Motor neuron (in vitro differentiated cells): ENCODE results near the gene HTR5A. TPM values are rescaled to one million over a fixed set of nuclear protein-coding genes. Genes with fewer than 3 reads are reported as not detected.

Experiments
- ATAC-seq, 8 experiments: fragments of 200-7000 bp; cut with Tn5 transposase; replicated peaks in 6 of 8; 2 replicates each; pipeline ENCODE4 v1.8.0; 2021; ENCODE audit warnings: mild to moderate bottlenecking in 8 of 8, moderate library complexity in 8 of 8
- H3K27ac ChIP-seq, 2 donors: fragments of 250-450 bp; sonication (Bioruptor Pico); 2 replicates each; pipeline ENCODE4 v1.9.0; 2021; ENCODE audit warnings: antibody characterized with exemption in 2 of 2, mild to moderate bottlenecking in 2 of 2, moderate library complexity in 1 of 2
- H3K4me1 ChIP-seq, 2 donors: fragments of 250-450 bp; sonication (Bioruptor Pico); replicated peaks in 1 of 2; 2 replicates each; pipeline ENCODE4 v1.6.1; 2021; ENCODE audit warnings: antibody characterized with exemption in 2 of 2, mild to moderate bottlenecking in 2 of 2, moderate library complexity in 1 of 2
- H3K4me3 ChIP-seq, 5 donors: fragments of 250-450 bp; sonication (Bioruptor Pico); 2 replicates each; pipeline ENCODE4 v1.9.0; 2021; ENCODE audit warnings: antibody characterized with exemption in 5 of 5, mild to moderate bottlenecking in 5 of 5, moderate library complexity in 4 of 5
- WGBS, 10 experiments: fragments of 450-650 bp; shearing (Covaris generic); methylation state at CpG; one replicate each; pipeline ENCODE4 v1.0.0; 2022; 5-methylcytosine and 5-hydroxymethylcytosine counted together
- in situ Hi-C, 9 experiments: fragments of 400-800 bp; cut with MboI; loops; one replicate each; pipeline ENCODE4 v1.15.0; 2021; ENCODE audit warnings: low sequenced_read_pairs in 9 of 9, low pct_unique_long_range_greater_than_20kb in 2 of 9; ENCODE audit not compliant: unreplicated experiment in 9 of 9
- total RNA-seq, 8 experiments: library from RNA; unstranded; fragments of 300-600 nt; gene quantifications; 2 replicates each; pipeline versions ENCODE4 v1.2.3 to v1.2.4, GENCODE V29; 2022

Gene HTR5A
- total RNA-seq, 8 experiments from 2014 or later, result 0.04 to 0.57 (median 0.09) TPM; not detected in 3

GRCh38 chr7:155129789-155130188, 59.7 kb downstream of the HTR5A start:
- Histone ChIP-seq H3K4me3 (no peak overlapping the region), H3K27ac (no peak overlapping the region), H3K4me1 (no peaks in the 10 kb centered on the region)
- 0 to 100% (median 21%) methylated on average over 1 to 4 of the region's 7 CpGs; no CpG with 5 or more reads in 3 of the 10 experiments for WGBS, 10 experiments
- ATAC-seq, result no peak
- in situ Hi-C loops, result no loop called here

GRCh38 chr7:155130493-155130892, 60.4 kb downstream of the HTR5A start:
- H3K4me1 ChIP-seq, result no peaks in the 10 kb centered on the region
- H3K4me3 ChIP-seq, result no peak overlapping the region
- in situ Hi-C loops, result no loop called here
- no peak for ATAC-seq
- H3K27ac ChIP-seq, result no peak overlapping the region
- WGBS, 10 experiments, result 52 to 100% (median 83%) methylated on average over 1 to 7 of the region's 14 CpGs; no CpG with 5 or more reads in 5 of the 10 experiments

GRCh38 chr7:155131090-155131489, 61.0 kb downstream of the HTR5A start:
- no peak for ATAC-seq
- Histone ChIP-seq H3K27ac (no peak overlapping the region), H3K4me3 (no peak overlapping the region), H3K4me1 (no peaks in the 10 kb centered on the region)
- in situ Hi-C loops, result no loop called here
- WGBS, 10 experiments, result 0 to 91% (median 66%) methylated on average over 1 to 9 of the region's 13 CpGs; no CpG with 5 or more reads in 4 of the 10 experiments

GRCh38 chr7:155132431-155132830, 62.3 kb downstream of the HTR5A start:
- Histone ChIP-seq H3K4me3 (no peak overlapping the region), H3K27ac (no peak overlapping the region), H3K4me1 (no peaks in the 10 kb centered on the region)
- 67 to 100% (median 92%) methylated on average over 1 to 3 of the region's 9 CpGs; no CpG with 5 or more reads in 6 of the 10 experiments for WGBS, 10 experiments
- in situ Hi-C loops, result no loop called here
- no peak for ATAC-seq

GRCh38 chr7:155136619-155137243, 66.6 kb downstream of the HTR5A start:
- in situ Hi-C loops, result no loop called here
- 0 to 70% (median 16%) methylated on average over 1 to 4 of the region's 4 CpGs; no CpG with 5 or more reads in 2 of the 10 experiments for WGBS, 10 experiments
- Histone ChIP-seq H3K4me1 (no peaks in the 10 kb centered on the region), H3K4me3 (no peak overlapping the region), H3K27ac (no peak overlapping the region)
- no peak for ATAC-seq

Other genes starting within 250 kb of the HTR5A start
- gene PAXIP1, start 67.2 kb upstream of the HTR5A start, total RNA-seq, result 10 to 100 TPM in 3 of 8 experiments, 1 to 10 TPM in 5; 4.9 to 30.6 (median 8.7) TPM
- gene INSIG1, start 227.6 kb downstream of the HTR5A start, total RNA-seq, result 10 to 100 TPM; 12.9 to 89.4 (median 35.8) TPM